HEK293 (cell line): ENCODE data around the gene CHRNA9.

ENCODE experiments used
- CTCF ChIA-PET: fragments of 350-600 bp; formaldehyde crosslinking; extraction: SDS; loops from one replicate; lab custom pipeline; 2021; ENCODE audit warnings: antibody characterized with exemption; lab: Yijun Ruan, JAX
- POLR2A ChIA-PET: fragments of 300-600 bp; formaldehyde crosslinking; extraction: SDS; loops from one replicate; lab custom pipeline; 2020; ENCODE audit warnings: antibody characterized with exemption, inconsistent platforms; lab: Yijun Ruan, JAX
- H3K27ac ChIP-seq: fragments of 200-500 bp; sonication (Bioruptor generic); 2 replicates; pipeline ENCODE4 v1.5.1; 2014; ENCODE audit warnings: low read depth, low read length, control low read depth, inconsistent platforms; ENCODE audit errors: extremely low read depth
- H3K36me3 ChIP-seq, 2 experiments: fragments of 200-500 bp in 1 of 2; sonication (Bioruptor generic) in 1 of 2; 1 replicate in 1 of 2; 2 replicates in 1 of 2; pipeline ENCODE4 v1.5.1; 2014 to 2017; ENCODE audit warnings: inconsistent platforms in 2 of 2, low read length in 2 of 2; ENCODE audit not compliant: control insufficient read depth in 2 of 2, insufficient read depth in 1 of 2
- H3K4me1 ChIP-seq: fragments of 200-500 bp; sonication (Bioruptor generic); 2 replicates; pipeline ENCODE4 v1.5.1; 2014; ENCODE audit warnings: mild to moderate bottlenecking, low read length, inconsistent platforms; ENCODE audit not compliant: control insufficient read depth, insufficient read depth
- H3K4me3 ChIP-seq: 2 replicates; pipeline ENCODE4 v1.5.1; 2011; ENCODE audit warnings: low read depth, mild to moderate bottlenecking, control low read depth, low read length, moderate library complexity
- H3K9me3 ChIP-seq: fragments of 200-500 bp; sonication (Bioruptor generic); 2 replicates; pipeline ENCODE4 v1.5.1; 2014; ENCODE audit warnings: low read depth, low read length, inconsistent platforms; ENCODE audit not compliant: control insufficient read depth, insufficient read depth
- BCL11B ChIP-seq: fragments of 450-650 bp; formaldehyde crosslinking; IDR thresholded peaks from 2 replicates; pipeline ENCODE4 v1.5.1; 2016; ENCODE audit warnings: low read depth, missing biosample characterization, missing genetic modification characterization
- HOXD13 ChIP-seq: sonication (generic); formaldehyde crosslinking; IDR thresholded peaks from 2 replicates; pipeline ENCODE4 v1.8.0; 2022; ENCODE audit warnings: missing genetic modification reagents, borderline replicate concordance
- KLF17 ChIP-seq: fragments of 450-650 bp; formaldehyde crosslinking; IDR thresholded peaks from 2 replicates; pipeline ENCODE4 v1.5.1; 2016; ENCODE audit warnings: missing biosample characterization, missing genetic modification characterization
- KLF8 ChIP-seq: fragments of 450-650 bp; formaldehyde crosslinking; IDR thresholded peaks from 2 replicates; pipeline ENCODE4 v1.5.1; 2016; ENCODE audit warnings: missing biosample characterization, missing genetic modification characterization
- TSHZ1 ChIP-seq: fragments of 450-650 bp; formaldehyde crosslinking; IDR thresholded peaks from 2 replicates; pipeline ENCODE4 v1.5.1; 2016; ENCODE audit warnings: missing biosample characterization, missing genetic modification characterization, borderline replicate concordance
- ZEB2 ChIP-seq: fragments of 450-650 bp; formaldehyde crosslinking; IDR thresholded peaks from 2 replicates; pipeline ENCODE4 v1.5.1; 2016; ENCODE audit warnings: missing biosample characterization, missing genetic modification characterization
- ZFP41 ChIP-seq: fragments of 450-650 bp; formaldehyde crosslinking; IDR thresholded peaks from 2 replicates; pipeline ENCODE4 v1.5.1; 2016; ENCODE audit warnings: missing biosample characterization, missing genetic modification characterization, borderline replicate concordance
- ZNF214 ChIP-seq: fragments of 450-650 bp; formaldehyde crosslinking; IDR thresholded peaks from 2 replicates; pipeline ENCODE4 v1.5.1; 2017; ENCODE audit warnings: missing biosample characterization, mild to moderate bottlenecking, missing genetic modification characterization, borderline replicate concordance
- ZNF302 ChIP-seq: fragments of 450-650 bp; formaldehyde crosslinking; IDR thresholded peaks from 2 replicates; pipeline ENCODE4 v1.5.1; 2016; ENCODE audit warnings: missing biosample characterization, missing genetic modification characterization, low read depth
- ZNF514 ChIP-seq: fragments of 450-650 bp; formaldehyde crosslinking; IDR thresholded peaks from 2 replicates; pipeline ENCODE4 v1.5.1; 2016; ENCODE audit warnings: missing biosample characterization, missing genetic modification characterization
- ZNF544 ChIP-seq: fragments of 450-650 bp; formaldehyde crosslinking; IDR thresholded peaks from 2 replicates; pipeline ENCODE4 v1.5.0; 2017; ENCODE audit warnings: missing biosample characterization, missing genetic modification characterization
- ZNF549 ChIP-seq: fragments of 450-650 bp; IDR thresholded peaks from 2 replicates; pipeline ENCODE4 v1.5.1; 2018; ENCODE audit warnings: missing biosample characterization, missing genetic modification characterization, mild to moderate bottlenecking, inconsistent platforms, moderate library complexity
- ZNF555 ChIP-seq: fragments of 450-650 bp; formaldehyde crosslinking; conservative IDR thresholded peaks from 2 replicates; pipeline ENCODE4 v1.5.1; 2017; ENCODE audit warnings: missing biosample characterization, mild to moderate bottlenecking, missing genetic modification characterization, inconsistent platforms
- ZNF561 ChIP-seq: fragments of 450-650 bp; IDR thresholded peaks from 2 replicates; pipeline ENCODE4 v1.5.1; 2018; ENCODE audit warnings: missing biosample characterization, missing genetic modification characterization, borderline replicate concordance
- ZNF654 ChIP-seq: fragments of 450-650 bp; formaldehyde crosslinking; IDR thresholded peaks from 2 replicates; pipeline ENCODE4 v1.5.1; 2016; ENCODE audit warnings: low read depth, missing biosample characterization, missing genetic modification characterization
- ZNF776 ChIP-seq: fragments of 450-650 bp; formaldehyde crosslinking; IDR thresholded peaks from 2 replicates; pipeline ENCODE4 v1.5.0; 2017; ENCODE audit warnings: missing biosample characterization, missing genetic modification characterization, borderline replicate concordance
- TF ChIP-seq, protein P1 (sequence below): fragments of 450-650 bp; formaldehyde crosslinking; IDR thresholded peaks from 2 replicates; pipeline ENCODE4 v1.5.1; 2016; ENCODE audit warnings: missing biosample characterization, missing genetic modification characterization

The CHRNA9 gene

DNA sequence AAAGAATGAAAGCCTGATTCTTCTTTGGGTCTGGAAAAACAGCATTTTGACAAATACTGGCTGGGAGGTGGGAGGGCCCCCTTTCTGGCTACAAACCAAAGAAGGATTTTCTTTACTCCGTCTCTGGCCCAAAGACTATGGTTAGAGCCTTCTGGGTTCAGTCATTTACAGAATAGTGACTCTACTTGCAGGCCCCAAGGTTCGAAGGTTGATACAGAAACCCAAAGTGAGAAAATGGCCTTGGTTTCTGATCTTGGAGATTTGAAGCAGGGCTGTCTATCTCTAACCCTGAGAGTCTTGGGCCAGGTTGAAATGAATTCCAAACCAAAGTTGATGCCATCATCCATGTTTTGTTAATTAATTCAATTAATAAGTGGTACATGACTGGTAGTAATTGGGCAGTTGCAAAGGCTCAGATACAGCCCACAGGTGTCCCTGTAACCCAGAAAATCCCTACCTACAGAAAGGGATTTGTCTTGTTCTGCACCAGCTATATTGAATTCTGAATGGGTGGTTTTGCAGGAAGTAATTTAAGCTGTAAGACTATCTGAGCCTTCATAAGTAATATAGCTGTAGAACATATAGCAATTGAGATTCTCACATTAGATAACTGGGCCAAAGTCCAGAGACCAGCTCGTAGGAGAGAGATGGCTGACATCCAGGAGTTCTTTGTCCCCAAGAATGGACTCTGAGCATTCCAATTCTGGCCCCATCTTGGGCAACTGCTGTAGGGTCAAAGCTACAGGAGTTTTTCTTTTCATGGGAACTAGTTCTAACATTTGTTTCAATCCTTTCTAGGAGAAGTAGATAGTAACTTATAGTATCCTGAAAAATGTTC lies 34.5 kb downstream of the CHRNA9 start (continued):
- no peak for TF ChIP-seq TSHZ1
- TF ChIP-seq, all 188 proteins: peak for 0

- ChIA-PET CTCF (interaction anchor here (0.6 kb wide), 1 partner anchor 293 kb away, joined by 8 read pairs; no protein-coding TSS in a partner anchor), POLR2A (interaction anchor here (0.6 kb wide), 1 partner anchor 422 kb away, joined by 3 read pairs; no protein-coding TSS in a partner anchor)
- Histone ChIP-seq H3K4me3 (no peak overlapping the region), H3K27ac (no peak overlapping the region), H3K9me3 (no peaks in the 10 kb centered on the region), H3K36me3 (no peaks in the 10 kb centered on the region), H3K4me1 (no peaks in the 10 kb centered on the region)
- TF ChIP-seq BCL11B (no peak), ZNF654 (tag by site-specific recombination) (no peak), ZNF514 (tag by site-specific recombination) (no peak), KLF8 (tag by site-specific recombination) (no peak)
Observed at GRCh38 chr4:40372651-40373050, 37.5 kb downstream of the CHRNA9 start.

DNA sequence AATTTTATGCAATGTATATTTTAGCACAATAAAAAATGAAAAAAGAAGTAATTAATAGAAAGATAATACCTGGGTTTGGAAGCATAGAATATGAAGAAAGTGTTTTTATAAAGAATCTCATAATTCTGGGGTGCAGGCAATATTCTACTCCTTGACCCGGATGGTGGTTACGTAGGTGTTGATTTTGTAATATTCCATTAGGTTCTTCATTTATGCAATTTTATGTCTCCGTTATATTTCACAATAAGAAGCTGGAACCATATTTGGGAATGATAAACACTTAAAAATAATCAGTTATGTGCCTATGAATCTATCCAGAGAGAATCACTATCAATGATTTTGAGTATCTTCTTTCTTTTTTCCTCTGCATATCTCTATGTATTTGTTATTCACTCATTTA lies 38.5 kb downstream of the CHRNA9 start:
- no peak overlapping the region for H3K4me3 ChIP-seq
- H3K4me1 ChIP-seq, result no peaks in the 10 kb centered on the region
- POLR2A ChIA-PET, result no interaction called here
- CTCF ChIA-PET, result no interaction called here
- TF ChIP-seq ZNF561 (tag by site-specific recombination), result no peak
- TF ChIP-seq KLF17, result no peak
- no peak for TF ChIP-seq ZNF776 (tag by site-specific recombination)
- TF ChIP-seq ZEB2, result no peak
- no peak for TF ChIP-seq ZNF544
- TF ChIP-seq ZNF214 (tag by site-specific recombination), result no peak
- TF ChIP-seq HOXD13 (CRISPR knock-in tag), result no peak
- TF ChIP-seq, protein P1, sequence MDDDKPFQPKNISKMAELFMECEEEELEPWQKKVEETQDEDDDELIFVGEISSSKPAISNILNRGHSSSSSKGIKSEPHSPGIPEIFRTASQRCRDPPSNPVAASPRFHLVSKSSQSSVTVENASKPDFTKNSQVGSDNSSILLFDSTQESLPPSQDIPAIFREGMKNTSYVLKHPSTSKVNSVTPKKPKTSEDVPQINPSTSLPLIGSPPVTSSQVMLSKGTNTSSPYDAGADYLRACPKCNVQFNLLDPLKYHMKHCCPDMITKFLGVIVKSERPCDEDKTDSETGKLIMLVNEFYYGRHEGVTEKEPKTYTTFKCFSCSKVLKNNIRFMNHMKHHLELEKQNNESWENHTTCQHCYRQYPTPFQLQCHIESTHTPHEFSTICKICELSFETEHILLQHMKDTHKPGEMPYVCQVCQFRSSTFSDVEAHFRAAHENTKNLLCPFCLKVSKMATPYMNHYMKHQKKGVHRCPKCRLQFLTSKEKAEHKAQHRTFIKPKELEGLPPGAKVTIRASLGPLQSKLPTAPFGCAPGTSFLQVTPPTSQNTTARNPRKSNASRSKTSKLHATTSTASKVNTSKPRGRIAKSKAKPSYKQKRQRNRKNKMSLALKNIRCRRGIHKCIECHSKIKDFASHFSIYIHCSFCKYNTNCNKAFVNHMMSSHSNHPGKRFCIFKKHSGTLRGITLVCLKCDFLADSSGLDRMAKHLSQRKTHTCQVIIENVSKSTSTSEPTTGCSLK, result no peak
- TF ChIP-seq ZNF555 (tag by site-specific recombination), result no peak
- no peak for TF ChIP-seq ZFP41 (tag by site-specific recombination)
- no peak for TF ChIP-seq ZNF549 (tag by site-specific recombination)
- TF ChIP-seq ZNF302 (tag by site-specific recombination), result no peak
- no peaks in the 10 kb centered on the region for H3K9me3 ChIP-seq
- no peaks in the 10 kb centered on the region for H3K36me3 ChIP-seq
- H3K27ac ChIP-seq, result no peak overlapping the region
